HG02943 (cell line): ENCODE data around the gene SYCE1L.
"Not testable (repeated sequence)": the region's sequence is repeated elsewhere in the genome, so short reads cannot be mapped to it uniquely, and the experiment has no call there.

Source experiments
- ATAC-seq: cut with Tn5 transposase; IDR thresholded peaks from one replicate; pipeline ENCODE4 v1.9.1; 2021; ENCODE audit warnings: mild to moderate bottlenecking, low read depth, moderate library complexity; ENCODE audit not compliant: unreplicated experiment

SYCE1L gene

DNA sequence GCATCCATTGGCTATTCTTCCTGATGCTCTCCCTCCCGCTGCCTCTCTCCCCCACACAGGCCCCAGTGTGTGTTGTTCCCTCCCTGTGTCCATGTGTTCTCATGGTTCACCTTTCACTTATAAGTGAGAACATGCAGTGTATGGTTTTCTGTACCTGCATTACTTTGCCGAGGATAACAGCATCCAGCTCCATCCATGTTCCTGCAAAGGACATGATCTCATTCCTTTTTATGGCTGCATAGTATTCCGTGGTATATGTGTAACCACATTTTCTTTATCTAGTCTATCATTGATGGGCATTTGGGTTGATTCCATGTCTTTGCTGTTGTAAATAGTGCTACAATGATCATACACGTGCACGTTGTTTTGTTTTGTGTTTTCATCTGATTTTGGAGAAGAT is 43.3 kb downstream of the SYCE1L start:
- not testable (repeated sequence) for ATAC-seq

DNA sequence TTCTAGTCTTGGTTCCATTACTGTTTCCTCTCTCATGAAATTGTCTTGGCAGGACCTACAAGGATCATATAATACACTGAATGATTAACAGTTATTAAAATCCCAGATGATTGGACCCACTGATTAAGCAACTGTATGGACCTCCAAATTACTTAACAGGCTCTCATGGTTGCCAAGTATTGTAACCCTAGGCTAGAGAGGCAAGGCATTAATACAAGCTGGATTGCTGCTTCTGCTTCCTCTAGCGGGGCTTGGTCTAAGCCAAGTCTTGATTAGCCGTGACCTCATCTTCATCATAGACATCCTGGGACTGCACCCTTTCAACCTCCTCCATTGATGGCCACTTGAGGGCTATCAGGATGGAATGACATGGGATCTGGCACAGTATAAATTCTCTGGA is 46.9 kb downstream of the SYCE1L start:
- no peak for ATAC-seq

DNA sequence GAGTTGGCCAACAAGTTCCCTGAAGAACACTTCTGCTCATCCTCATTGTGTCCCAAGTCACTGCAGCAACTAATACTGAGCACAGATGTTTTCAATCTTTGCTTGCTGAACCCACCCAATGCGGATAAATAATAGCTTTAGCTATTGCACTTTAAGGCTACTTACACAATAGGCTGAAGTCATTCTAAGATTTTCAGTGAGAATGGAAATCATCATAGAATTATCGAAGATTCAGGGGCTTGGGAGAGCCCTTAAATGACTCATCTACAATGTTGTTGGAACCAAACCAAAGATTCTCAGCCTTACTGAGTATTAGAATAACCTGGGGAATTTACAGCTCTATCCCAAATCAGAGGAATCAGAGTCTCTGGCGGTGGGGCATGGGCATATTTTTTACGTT is 51.2 kb downstream of the SYCE1L start:
- ATAC-seq, result no peak
